Measurements from ENCODE around the gene EFCAB6.

DNA sequence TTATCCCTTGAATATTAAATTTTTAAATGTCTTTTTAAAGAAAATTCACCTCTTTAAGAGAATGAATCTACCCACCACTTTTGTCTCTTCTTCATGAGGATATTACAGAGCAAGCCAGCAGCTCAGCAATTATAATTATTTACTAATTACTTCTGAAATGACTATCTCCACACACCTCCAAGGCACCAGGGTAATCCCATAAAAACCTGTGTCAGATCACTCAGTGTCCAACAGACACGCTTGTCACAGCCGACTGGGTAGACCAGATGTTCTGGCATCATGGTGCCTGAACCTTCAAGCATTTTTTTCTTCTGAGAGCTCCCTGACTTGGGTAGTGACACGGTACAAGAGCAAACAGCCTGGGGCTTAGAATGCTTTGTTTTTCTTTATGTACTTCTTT is 61.4 kb downstream of the EFCAB6 start:
- TF ChIP-seq, protein P1, sequence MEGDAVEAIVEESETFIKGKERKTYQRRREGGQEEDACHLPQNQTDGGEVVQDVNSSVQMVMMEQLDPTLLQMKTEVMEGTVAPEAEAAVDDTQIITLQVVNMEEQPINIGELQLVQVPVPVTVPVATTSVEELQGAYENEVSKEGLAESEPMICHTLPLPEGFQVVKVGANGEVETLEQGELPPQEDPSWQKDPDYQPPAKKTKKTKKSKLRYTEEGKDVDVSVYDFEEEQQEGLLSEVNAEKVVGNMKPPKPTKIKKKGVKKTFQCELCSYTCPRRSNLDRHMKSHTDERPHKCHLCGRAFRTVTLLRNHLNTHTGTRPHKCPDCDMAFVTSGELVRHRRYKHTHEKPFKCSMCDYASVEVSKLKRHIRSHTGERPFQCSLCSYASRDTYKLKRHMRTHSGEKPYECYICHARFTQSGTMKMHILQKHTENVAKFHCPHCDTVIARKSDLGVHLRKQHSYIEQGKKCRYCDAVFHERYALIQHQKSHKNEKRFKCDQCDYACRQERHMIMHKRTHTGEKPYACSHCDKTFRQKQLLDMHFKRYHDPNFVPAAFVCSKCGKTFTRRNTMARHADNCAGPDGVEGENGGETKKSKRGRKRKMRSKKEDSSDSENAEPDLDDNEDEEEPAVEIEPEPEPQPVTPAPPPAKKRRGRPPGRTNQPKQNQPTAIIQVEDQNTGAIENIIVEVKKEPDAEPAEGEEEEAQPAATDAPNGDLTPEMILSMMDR (IDR thresholded peaks at IDR 0.05), result no peak
- TF ChIP-seq POLR2A (IDR thresholded peaks at IDR 0.05), result no peak

Measured in adrenal gland (tissue), 5 donors.